ENCODE results near the gene SCGB1D2.

SCGB1D2 gene

GRCh38 chr11:62217191-62217748 lies 24.8 kb upstream of the SCGB1D2 start:
- no peak for DNase-seq (ENCODE audit: insufficient read length, low spot score)
- FAIRE-seq = no peak
- TF ChIP-seq TAF1 (IDR thresholded peaks at IDR 0.05; ENCODE audit: low read depth, low read length) = no peak
- no peak for TF ChIP-seq POLR2A (IDR thresholded peaks at IDR 0.05; ENCODE audit: low read depth, low read length)
- no peak for TF ChIP-seq SPI1 (IDR thresholded peaks at IDR 0.05; ENCODE audit: low read depth, low read length)
- no peak for TF ChIP-seq POLR2AphosphoS5 (IDR thresholded peaks at IDR 0.05; ENCODE audit: low read depth, low read length)
- TF ChIP-seq PAX5 (IDR thresholded peaks at IDR 0.05; ENCODE audit: insufficient read depth, low read length, severe bottlenecking) = no peak
- TF ChIP-seq POU2F2 (IDR thresholded peaks at IDR 0.05; ENCODE audit: low read depth, low read length) = no peak

- TF ChIP-seq POU2F2 (IDR thresholded peaks at IDR 0.05; ENCODE audit: low read depth, low read length) (no peak), SPI1 (IDR thresholded peaks at IDR 0.05; ENCODE audit: low read depth, low read length) (no peak), TAF1 (IDR thresholded peaks at IDR 0.05; ENCODE audit: low read depth, low read length) (no peak), POLR2A (IDR thresholded peaks at IDR 0.05; ENCODE audit: low read depth, low read length) (no peak), POLR2AphosphoS5 (IDR thresholded peaks at IDR 0.05; ENCODE audit: low read depth, low read length) (no peak), PAX5 (IDR thresholded peaks at IDR 0.05; ENCODE audit: insufficient read depth, low read length, severe bottlenecking) (no peak)
- DNase-seq (ENCODE audit: insufficient read length, low spot score) (no peak), FAIRE-seq (no peak)
Observed at GRCh38 chr11:62221498-62221897, 20.5 kb upstream of the SCGB1D2 start.

GRCh38 chr11:62223095-62223494 lies 18.9 kb upstream of the SCGB1D2 start:
- TF ChIP-seq TAF1 (IDR thresholded peaks at IDR 0.05; ENCODE audit: low read depth, low read length) (no peak), SPI1 (IDR thresholded peaks at IDR 0.05; ENCODE audit: low read depth, low read length) (no peak), POU2F2 (IDR thresholded peaks at IDR 0.05; ENCODE audit: low read depth, low read length) (no peak), POLR2A (IDR thresholded peaks at IDR 0.05; ENCODE audit: low read depth, low read length) (no peak), POLR2AphosphoS5 (IDR thresholded peaks at IDR 0.05; ENCODE audit: low read depth, low read length) (no peak), PAX5 (IDR thresholded peaks at IDR 0.05; ENCODE audit: insufficient read depth, low read length, severe bottlenecking) (no peak)
- FAIRE-seq = no peak
- DNase-seq (ENCODE audit: insufficient read length, low spot score) = no peak

- no peak for DNase-seq (ENCODE audit: insufficient read length, low spot score)
- TF ChIP-seq POU2F2 (IDR thresholded peaks at IDR 0.05; ENCODE audit: low read depth, low read length) = no peak
- no peak for TF ChIP-seq SPI1 (IDR thresholded peaks at IDR 0.05; ENCODE audit: low read depth, low read length)
- TF ChIP-seq POLR2A (IDR thresholded peaks at IDR 0.05; ENCODE audit: low read depth, low read length) = no peak
- TF ChIP-seq PAX5 (IDR thresholded peaks at IDR 0.05; ENCODE audit: insufficient read depth, low read length, severe bottlenecking) = no peak
- TF ChIP-seq POLR2AphosphoS5 (IDR thresholded peaks at IDR 0.05; ENCODE audit: low read depth, low read length) = no peak
- TF ChIP-seq TAF1 (IDR thresholded peaks at IDR 0.05; ENCODE audit: low read depth, low read length) = no peak
- FAIRE-seq = no peak
Observed at GRCh38 chr11:62233730-62234129, 8.3 kb upstream of the SCGB1D2 start.

- TF ChIP-seq POLR2AphosphoS5 (IDR thresholded peaks at IDR 0.05; ENCODE audit: low read depth, low read length) (no peak), SPI1 (IDR thresholded peaks at IDR 0.05; ENCODE audit: low read depth, low read length) (no peak), TAF1 (IDR thresholded peaks at IDR 0.05; ENCODE audit: low read depth, low read length) (no peak), POU2F2 (IDR thresholded peaks at IDR 0.05; ENCODE audit: low read depth, low read length) (no peak), PAX5 (IDR thresholded peaks at IDR 0.05; ENCODE audit: insufficient read depth, low read length, severe bottlenecking) (no peak), POLR2A (IDR thresholded peaks at IDR 0.05; ENCODE audit: low read depth, low read length) (no peak)
- DNase-seq (ENCODE audit: insufficient read length, low spot score) = no peak
- FAIRE-seq = no peak
Observed at GRCh38 chr11:62236187-62236586, 5.9 kb upstream of the SCGB1D2 start.

- no peak for FAIRE-seq
- TF ChIP-seq POLR2A (IDR thresholded peaks at IDR 0.05; ENCODE audit: low read depth, low read length) = no peak
- no peak for DNase-seq (ENCODE audit: insufficient read length, low spot score)
Observed at GRCh38 chr11:62237499-62237898, 4.5 kb upstream of the SCGB1D2 start.

GRCh38 chr11:62238151-62238550 lies 3.9 kb upstream of the SCGB1D2 start:
- TF ChIP-seq PAX5 (IDR thresholded peaks at IDR 0.05; ENCODE audit: insufficient read depth, low read length, severe bottlenecking) = no peak
- no peak for TF ChIP-seq POLR2AphosphoS5 (IDR thresholded peaks at IDR 0.05; ENCODE audit: low read depth, low read length)
- no peak for TF ChIP-seq SPI1 (IDR thresholded peaks at IDR 0.05; ENCODE audit: low read depth, low read length)
- TF ChIP-seq TAF1 (IDR thresholded peaks at IDR 0.05; ENCODE audit: low read depth, low read length) = no peak
- no peak for TF ChIP-seq POLR2A (IDR thresholded peaks at IDR 0.05; ENCODE audit: low read depth, low read length)
- DNase-seq (ENCODE audit: insufficient read length, low spot score) = no peak
- FAIRE-seq = no peak

- FAIRE-seq (no peak), DNase-seq (ENCODE audit: insufficient read length, low spot score) (no peak)
- TF ChIP-seq POU2F2 (IDR thresholded peaks at IDR 0.05; ENCODE audit: low read depth, low read length) (no peak), PAX5 (IDR thresholded peaks at IDR 0.05; ENCODE audit: insufficient read depth, low read length, severe bottlenecking) (no peak), TAF1 (IDR thresholded peaks at IDR 0.05; ENCODE audit: low read depth, low read length) (no peak), POLR2AphosphoS5 (IDR thresholded peaks at IDR 0.05; ENCODE audit: low read depth, low read length) (no peak), POLR2A (IDR thresholded peaks at IDR 0.05; ENCODE audit: low read depth, low read length) (no peak), SPI1 (IDR thresholded peaks at IDR 0.05; ENCODE audit: low read depth, low read length) (no peak)
Observed at GRCh38 chr11:62241095-62241494, 944 bp upstream of the SCGB1D2 start.

- no peak for FAIRE-seq
- DNase-seq (ENCODE audit: insufficient read length, low spot score) = no peak
- TF ChIP-seq TAF1 (IDR thresholded peaks at IDR 0.05; ENCODE audit: low read depth, low read length) = no peak
- TF ChIP-seq POU2F2 (IDR thresholded peaks at IDR 0.05; ENCODE audit: low read depth, low read length) = no peak
- TF ChIP-seq POLR2AphosphoS5 (IDR thresholded peaks at IDR 0.05; ENCODE audit: low read depth, low read length) = no peak
- TF ChIP-seq SPI1 (IDR thresholded peaks at IDR 0.05; ENCODE audit: low read depth, low read length) = no peak
Observed at GRCh38 chr11:62245271-62245753, 3.3 kb downstream of the SCGB1D2 start.

GRCh38 chr11:62251698-62252097 lies 9.7 kb downstream of the SCGB1D2 start:
- no peak for TF ChIP-seq TAF1 (IDR thresholded peaks at IDR 0.05; ENCODE audit: low read depth, low read length)
- TF ChIP-seq PAX5 (IDR thresholded peaks at IDR 0.05; ENCODE audit: insufficient read depth, low read length, severe bottlenecking) = no peak
- TF ChIP-seq POLR2A (IDR thresholded peaks at IDR 0.05; ENCODE audit: low read depth, low read length) = no peak
- TF ChIP-seq SPI1 (IDR thresholded peaks at IDR 0.05; ENCODE audit: low read depth, low read length) = no peak
- no peak for TF ChIP-seq POLR2AphosphoS5 (IDR thresholded peaks at IDR 0.05; ENCODE audit: low read depth, low read length)
- no peak for TF ChIP-seq POU2F2 (IDR thresholded peaks at IDR 0.05; ENCODE audit: low read depth, low read length)
- FAIRE-seq = no peak

More at GRCh38 chr11:62251698-62252097, 9.7 kb downstream of the SCGB1D2 start:
- no peak for DNase-seq (ENCODE audit: insufficient read length, low spot score)

Measured in GM12891 (cell line).